A673 (cell line): Measurements from ENCODE around the gene LCN15. TPM values are rescaled to one million over a fixed set of nuclear protein-coding genes. Genes with fewer than 3 reads are reported as not detected.

Experiments
- BruUV-seq: library from RNA; stranded (reverse); fragments of 400-500 nt; replicated peaks from 2 replicates; lab custom pipeline; 2021; lab: Mats Ljungman, UMichigan
- CTCF ChIA-PET: fragments of 300-600 bp; sonication (Branson Sonifier 250); formaldehyde crosslinking; loops from one replicate; lab custom pipeline; 2022; ENCODE audit warnings: antibody characterized with exemption; lab: Charles Lee
- POLR2A ChIA-PET: fragments of 300-600 bp; sonication (Branson Sonifier 250); formaldehyde crosslinking; loops from one replicate; lab custom pipeline; 2022; ENCODE audit warnings: antibody characterized with exemption; ENCODE audit not compliant: low non-redundant PET; lab: Charles Lee
- DNase-seq: peaks from one replicate; pipeline ENCODE4 v3.0.0-alpha.2; 2015; ENCODE audit warnings: low spot score
- H3K27ac ChIP-seq: fragments of 200-600 bp; sonication (generic); 2 replicates; pipeline ENCODE4 v1.5.1; 2016; ENCODE audit warnings: mixed run types, low read depth, mild to moderate bottlenecking, mixed read lengths, antibody characterized with exemption, low read length; ENCODE audit not compliant: poor library complexity, severe bottlenecking
- H3K27me3 ChIP-seq: fragments of 200-600 bp; sonication (generic); replicated peaks from 2 replicates; pipeline ENCODE4 v1.6.1; 2017; ENCODE audit warnings: mixed run types, low read depth, mild to moderate bottlenecking, mixed read lengths, antibody characterized with exemption, low read length; ENCODE audit not compliant: insufficient read depth, poor library complexity
- H3K36me3 ChIP-seq: fragments of 200-600 bp; sonication (generic); 2 replicates; pipeline ENCODE4 v1.6.1; 2016; ENCODE audit warnings: mixed run types, mild to moderate bottlenecking, mixed read lengths, antibody characterized with exemption, low read length; ENCODE audit not compliant: insufficient read depth, poor library complexity, severe bottlenecking
- H3K4me1 ChIP-seq: fragments of 200-600 bp; sonication (generic); 2 replicates; pipeline ENCODE4 v1.6.1; 2017; ENCODE audit warnings: mixed run types, mild to moderate bottlenecking, mixed read lengths, antibody characterized with exemption, low read length; ENCODE audit not compliant: insufficient read depth, poor library complexity, severe bottlenecking
- H3K4me3 ChIP-seq: fragments of 200-600 bp; sonication (generic); 2 replicates; pipeline ENCODE4 v1.5.1; 2016; ENCODE audit warnings: low read depth, mixed run types, mild to moderate bottlenecking, mixed read lengths, low read length; ENCODE audit not compliant: poor library complexity, severe bottlenecking
- H3K9me3 ChIP-seq: fragments of 200-600 bp; sonication (generic); 2 replicates; pipeline ENCODE4 v1.6.1; 2016; ENCODE audit warnings: mixed run types, low read depth, mild to moderate bottlenecking, mixed read lengths, antibody characterized with exemption, low read length; ENCODE audit not compliant: poor library complexity, severe bottlenecking
- CTCF ChIP-seq: fragments of 300-800, 200-600 bp; sonication (generic); conservative IDR thresholded peaks from 2 replicates; pipeline ENCODE4 v1.5.1; 2017; ENCODE audit warnings: low read depth, mild to moderate bottlenecking, antibody characterized with exemption, low read length, moderate library complexity, mixed read lengths
- EZH2 ChIP-seq: fragments of 200-600 bp; sonication (generic); IDR thresholded peaks from 2 replicates; pipeline ENCODE4 v1.6.1; 2017; ENCODE audit warnings: borderline replicate concordance, low read depth, mild to moderate bottlenecking, mixed read lengths, antibody characterized with exemption, low read length; ENCODE audit not compliant: poor library complexity, severe bottlenecking
- intact Hi-C: fragments of 100-400 bp; cut with micrococcal nuclease; formaldehyde crosslinking; loops from one replicate; pipeline ENCODE4 v1.10.0; 2022; ENCODE audit not compliant: unreplicated experiment
- total RNA-seq: library from RNA; stranded (reverse); gene quantifications from 2 replicates; pipeline ENCODE4 v1.2.3, GENCODE V29; 2021

The LCN15 gene
- total RNA-seq, 1 experiment from 2014 or later = not detected

- ChIA-PET CTCF (no interaction called here), POLR2A (no interaction called here)
- Histone ChIP-seq H3K36me3 (no peaks in the 10 kb centered on the region), H3K27ac (no peak overlapping the region), H3K4me1 (peaks cover 13% of the 10 kb centered on the region), H3K27me3 (no peaks in the 10 kb centered on the region), H3K9me3 (no peaks in the 10 kb centered on the region), H3K4me3 (no peak overlapping the region)
- no peak for DNase-seq
- TF ChIP-seq CTCF (no peak), EZH2 (no peak)
- no TSS peak for BruUV-seq
- intact Hi-C loops = no loop called here
Measured at GRCh38 chr9:136740971-136741882, 23.1 kb downstream of the LCN15 start.

GRCh38 chr9:136740491-136740890, 23.8 kb downstream of the LCN15 start:
- no peak overlapping the region for H3K27ac ChIP-seq
- ChIA-PET CTCF (interaction anchor here (0.5 kb wide), 1 partner anchor 630 kb away, joined by 3 read pairs; no protein-coding TSS in a partner anchor), POLR2A (no interaction called here)
- no TSS peak for BruUV-seq
- no peak for TF ChIP-seq CTCF
- no peak for TF ChIP-seq EZH2
- no peaks in the 10 kb centered on the region for H3K9me3 ChIP-seq
- intact Hi-C loops = no loop called here
- no peak overlapping the region for H3K4me3 ChIP-seq
- no peaks in the 10 kb centered on the region for H3K27me3 ChIP-seq
- peaks cover 13% of the 10 kb centered on the region for H3K4me1 ChIP-seq
- DNase-seq = no peak
- H3K36me3 ChIP-seq = no peaks in the 10 kb centered on the region

- Histone ChIP-seq H3K27ac (no peak overlapping the region), H3K36me3 (no peaks in the 10 kb centered on the region), H3K9me3 (no peaks in the 10 kb centered on the region), H3K4me3 (no peak overlapping the region), H3K4me1 (peaks cover 13% of the 10 kb centered on the region), H3K27me3 (no peaks in the 10 kb centered on the region)
- BruUV-seq = no TSS peak
- CTCF ChIA-PET = interaction anchor here (0.5 kb wide), 1 partner anchor 631 kb away, joined by 3 read pairs; no protein-coding TSS in a partner anchor
- POLR2A ChIA-PET = no interaction called here
- TF ChIP-seq CTCF = no peak
- TF ChIP-seq EZH2 = no peak
- DNase-seq = no peak
- intact Hi-C loops = no loop called here
Measured at GRCh38 chr9:136740069-136740468, 24.2 kb downstream of the LCN15 start.
